ENCODE data around the gene AFAP1. TPM values are rescaled to one million over a fixed set of nuclear protein-coding genes. Genes with fewer than 3 reads are reported as not detected.

The AFAP1 gene
- total and polyA plus RNA-seq, 2 experiments from 2014 or later = 10.5 to 31.9 TPM

DNA sequence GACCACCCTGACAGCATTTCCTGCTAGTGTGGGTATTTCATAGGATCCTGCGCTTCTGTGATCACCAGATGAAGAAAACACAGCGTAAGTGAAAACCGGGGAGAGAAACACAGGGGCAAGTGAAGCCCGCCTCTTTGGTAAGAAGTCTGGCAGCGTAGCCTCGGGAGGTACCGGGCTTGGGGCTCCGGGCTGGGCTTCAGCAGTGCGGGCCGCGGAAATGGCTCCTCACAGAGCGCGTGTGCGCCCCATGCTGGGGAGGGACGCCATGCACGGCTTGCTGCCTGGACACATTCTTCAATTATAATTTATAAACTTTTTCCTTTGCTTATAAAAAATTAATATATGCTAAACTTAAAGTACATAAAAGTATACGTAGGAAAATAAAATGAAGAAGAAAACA lies 151.5 kb downstream of the AFAP1 start:
- TF ChIP-seq, protein P1, sequence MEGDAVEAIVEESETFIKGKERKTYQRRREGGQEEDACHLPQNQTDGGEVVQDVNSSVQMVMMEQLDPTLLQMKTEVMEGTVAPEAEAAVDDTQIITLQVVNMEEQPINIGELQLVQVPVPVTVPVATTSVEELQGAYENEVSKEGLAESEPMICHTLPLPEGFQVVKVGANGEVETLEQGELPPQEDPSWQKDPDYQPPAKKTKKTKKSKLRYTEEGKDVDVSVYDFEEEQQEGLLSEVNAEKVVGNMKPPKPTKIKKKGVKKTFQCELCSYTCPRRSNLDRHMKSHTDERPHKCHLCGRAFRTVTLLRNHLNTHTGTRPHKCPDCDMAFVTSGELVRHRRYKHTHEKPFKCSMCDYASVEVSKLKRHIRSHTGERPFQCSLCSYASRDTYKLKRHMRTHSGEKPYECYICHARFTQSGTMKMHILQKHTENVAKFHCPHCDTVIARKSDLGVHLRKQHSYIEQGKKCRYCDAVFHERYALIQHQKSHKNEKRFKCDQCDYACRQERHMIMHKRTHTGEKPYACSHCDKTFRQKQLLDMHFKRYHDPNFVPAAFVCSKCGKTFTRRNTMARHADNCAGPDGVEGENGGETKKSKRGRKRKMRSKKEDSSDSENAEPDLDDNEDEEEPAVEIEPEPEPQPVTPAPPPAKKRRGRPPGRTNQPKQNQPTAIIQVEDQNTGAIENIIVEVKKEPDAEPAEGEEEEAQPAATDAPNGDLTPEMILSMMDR (IDR thresholded peaks at IDR 0.05; ENCODE audit: low read depth, low read length) = no peak
- Histone ChIP-seq H3K27ac (no peak overlapping the region), H3K9me3 (ENCODE audit: low read depth) (no peaks in the 10 kb centered on the region), H3K4me3 (no peak overlapping the region), H3K36me3 (peaks cover 4% of the 10 kb centered on the region), H3K4me1 (ENCODE audit: low read depth) (no peaks in the 10 kb centered on the region), H3K27me3 (no peaks in the 10 kb centered on the region)
- no peak for DNase-seq (ENCODE audit: low read depth in 1 of 2, low spot score in 1 of 2)

- peaks cover 4% of the 10 kb centered on the region for H3K36me3 ChIP-seq
- no peak overlapping the region for H3K27ac ChIP-seq
- TF ChIP-seq, protein P1 (IDR thresholded peaks at IDR 0.05; ENCODE audit: low read depth, low read length) = no peak
- no peaks in the 10 kb centered on the region for H3K9me3 ChIP-seq (ENCODE audit: low read depth)
- DNase-seq (ENCODE audit: low read depth in 1 of 2, low spot score in 1 of 2) = no peak
- peaks cover 2% of the 10 kb centered on the region for H3K4me1 ChIP-seq (ENCODE audit: low read depth)
- no peak overlapping the region for H3K4me3 ChIP-seq
- H3K27me3 ChIP-seq = no peaks in the 10 kb centered on the region
Observed at GRCh38 chr4:7787681-7788141, 151.9 kb downstream of the AFAP1 start.

DNA sequence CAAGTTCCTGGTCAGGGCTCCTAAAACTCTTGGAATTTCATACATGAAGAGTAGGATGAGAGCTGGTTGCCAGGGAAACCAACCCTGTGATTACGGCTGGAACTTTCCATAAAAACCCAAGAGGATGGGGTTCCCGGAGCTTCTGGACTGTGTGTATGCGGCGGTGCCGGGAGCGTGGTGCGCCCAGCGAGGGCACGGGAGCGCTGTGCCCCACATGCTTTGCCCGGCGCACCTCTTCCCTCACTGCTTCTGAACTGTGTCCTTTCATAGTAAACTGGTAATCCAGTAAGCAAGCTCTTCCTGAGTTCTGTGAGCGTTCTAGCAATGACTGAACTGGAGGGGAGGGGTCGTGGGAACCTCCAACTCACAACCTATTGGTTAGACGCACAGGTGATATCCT lies 152.6 kb downstream of the AFAP1 start:
- DNase-seq (ENCODE audit: low read depth in 1 of 2, low spot score in 1 of 2) = no peak
- H3K9me3 ChIP-seq (ENCODE audit: low read depth) = no peaks in the 10 kb centered on the region
- no peak overlapping the region for H3K27ac ChIP-seq
- TF ChIP-seq, protein P1 (IDR thresholded peaks at IDR 0.05; ENCODE audit: low read depth, low read length) = no peak
- no peaks in the 10 kb centered on the region for H3K27me3 ChIP-seq
- H3K4me1 ChIP-seq (ENCODE audit: low read depth) = peaks cover 8% of the 10 kb centered on the region
- no peak overlapping the region for H3K4me3 ChIP-seq
- no peaks in the 10 kb centered on the region for H3K36me3 ChIP-seq

DNA sequence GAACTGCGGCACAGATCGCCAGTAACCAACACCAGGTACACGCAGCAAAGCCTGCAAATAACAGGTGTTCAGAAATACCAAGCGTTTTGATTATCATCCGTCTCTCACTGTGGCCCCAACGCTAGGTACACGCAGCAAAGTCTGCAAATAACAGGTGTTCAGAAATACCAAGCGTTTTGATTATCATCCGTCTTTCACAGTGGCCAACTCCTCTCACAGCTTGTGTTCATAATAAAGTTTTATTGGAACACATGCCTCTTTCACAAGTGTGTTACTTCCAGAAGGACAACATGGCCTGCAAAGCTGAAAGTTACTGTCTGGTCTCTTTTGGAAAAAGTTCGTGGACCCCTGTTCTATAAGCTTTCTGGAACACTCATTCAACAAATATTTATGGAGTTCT lies 153.1 kb downstream of the AFAP1 start:
- no peaks in the 10 kb centered on the region for H3K27me3 ChIP-seq
- H3K4me3 ChIP-seq = no peak overlapping the region
- no peak overlapping the region for H3K27ac ChIP-seq
- no peaks in the 10 kb centered on the region for H3K36me3 ChIP-seq
- no peak for DNase-seq (ENCODE audit: low read depth in 1 of 2, low spot score in 1 of 2)
- H3K4me1 ChIP-seq (ENCODE audit: low read depth) = peaks cover 14% of the 10 kb centered on the region
- H3K9me3 ChIP-seq (ENCODE audit: low read depth) = no peaks in the 10 kb centered on the region
- TF ChIP-seq, protein P1 (IDR thresholded peaks at IDR 0.05; ENCODE audit: low read depth, low read length) = no peak

DNA sequence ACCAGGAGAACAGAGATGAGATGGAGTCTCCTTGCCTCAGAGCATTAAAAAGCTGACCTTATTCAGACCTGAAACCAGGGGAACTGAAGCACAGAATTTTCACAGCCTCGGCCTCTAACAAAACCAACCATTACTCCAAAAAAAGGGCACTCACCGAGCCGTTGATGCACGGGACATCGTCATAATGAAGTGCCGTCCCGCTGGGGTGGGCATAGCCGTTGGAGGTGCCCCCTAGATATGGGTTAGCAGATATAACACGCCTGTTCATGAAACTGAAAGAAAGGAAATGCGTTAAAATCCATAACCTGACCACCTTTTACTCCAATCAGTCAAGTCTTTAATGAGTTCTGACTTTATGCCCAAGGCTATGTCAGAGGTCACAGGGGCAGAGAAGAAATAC lies 153.6 kb downstream of the AFAP1 start:
- Histone ChIP-seq H3K27ac (no peak overlapping the region), H3K36me3 (no peaks in the 10 kb centered on the region), H3K4me1 (ENCODE audit: low read depth) (peaks cover 18% of the 10 kb centered on the region), H3K9me3 (ENCODE audit: low read depth) (no peaks in the 10 kb centered on the region), H3K27me3 (no peaks in the 10 kb centered on the region), H3K4me3 (no peak overlapping the region)
- TF ChIP-seq, protein P1 (IDR thresholded peaks at IDR 0.05; ENCODE audit: low read depth, low read length) = no peak
- no peak for DNase-seq (ENCODE audit: low read depth in 1 of 2, low spot score in 1 of 2)

DNA sequence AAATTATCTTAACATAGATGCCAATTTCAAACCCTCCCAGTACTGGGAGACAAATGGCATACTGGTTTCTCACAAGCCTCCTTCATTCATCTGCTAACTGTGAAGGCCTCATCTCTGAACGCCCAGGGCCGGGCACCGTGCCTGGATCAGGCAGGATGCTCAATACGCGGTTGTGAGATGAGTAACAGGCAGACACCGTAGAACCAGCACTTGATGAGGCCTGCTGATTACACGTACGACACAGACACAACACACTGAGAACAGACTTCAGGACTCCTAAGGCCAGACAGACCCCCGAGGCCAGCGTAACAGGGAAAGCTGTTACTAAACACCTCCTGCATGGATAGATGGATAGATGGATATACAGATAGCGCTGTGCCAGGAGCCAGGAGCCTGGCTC lies 154.6 kb downstream of the AFAP1 start:
- peaks cover 21% of the 10 kb centered on the region for H3K4me1 ChIP-seq (ENCODE audit: low read depth)
- TF ChIP-seq, protein P1 (IDR thresholded peaks at IDR 0.05; ENCODE audit: low read depth, low read length) = no peak
- H3K36me3 ChIP-seq = no peaks in the 10 kb centered on the region
- DNase-seq (ENCODE audit: low read depth in 1 of 2, low spot score in 1 of 2) = peak in 1 of 2 donors; percentile 65
- H3K4me3 ChIP-seq = no peak overlapping the region
- H3K27ac ChIP-seq = no peak overlapping the region
- no peaks in the 10 kb centered on the region for H3K9me3 ChIP-seq (ENCODE audit: low read depth)
- H3K27me3 ChIP-seq = no peaks in the 10 kb centered on the region

Measured in cardiac muscle cell (in vitro differentiated cells and primary cell).